GM12878 (cell line): Measurements from ENCODE around the gene FOXP4. TPM values are rescaled to one million over a fixed set of nuclear protein-coding genes. Genes with fewer than 3 reads are reported as not detected.

Experiments used
- HDAC6 ChIP-seq: fragments of 200-600 bp; sonication (generic); IDR thresholded peaks from one replicate; pipeline ENCODE4 v1.8.0; 2017; ENCODE audit warnings: antibody characterized with exemption; ENCODE audit not compliant: unreplicated experiment
- JUND ChIP-seq: IDR thresholded peaks from 2 replicates; pipeline ENCODE4 v1.6.1; 2012; ENCODE audit warnings: low read depth, mild to moderate bottlenecking, low read length, improper control_type of control experiment, moderate library complexity
- RB1 ChIP-seq: fragments of 450-650 bp; formaldehyde crosslinking; IDR thresholded peaks from 2 replicates; pipeline ENCODE4 v1.6.1; 2017; ENCODE audit warnings: mild to moderate bottlenecking, borderline replicate concordance
- polyA plus RNA-seq, 11 experiments: library from polyadenylated mRNA; depleted of rRNA in 4 of 11; unstranded in 6 of 11; stranded (reverse) in 5 of 11; fragments of >200 nt; fragmentation: Nextera tagmentation in 4 of 11; fragmentation: Illumina TruSeq in 1 of 11; extraction: Ambion mirVana in 4 of 11; extraction: Trizol in 1 of 11; gene quantifications; 1 replicate in 1 of 11; 2 replicates in 10 of 11; pipeline versions ENCODE4 v1.2.1 to v1.2.3, GENCODE V29; 2011 to 2016; ENCODE audit warnings: inconsistent platforms in 2 of 11, missing spikeins in 2 of 11, low read depth in 1 of 11
- total RNA-seq, 4 experiments: library from RNA; depleted of rRNA in 3 of 4; stranded (reverse); fragments of >200 nt in 3 of 4; fragmentation: Illumina TruSeq in 1 of 4; extraction: Trizol in 1 of 4; gene quantifications; 2 replicates each; pipeline versions ENCODE4 v1.2.1 to v1.2.3, GENCODE V29; 2013 to 2021
- TF ChIP-seq, protein P1 (sequence below): IDR thresholded peaks from 2 replicates; pipeline ENCODE4 v1.6.1; 2012; ENCODE audit warnings: mild to moderate bottlenecking, low read depth, low read length
- TF ChIP-seq, protein P2 (sequence below): fragments of 450-650 bp; IDR thresholded peaks from 2 replicates; pipeline ENCODE4 v1.6.1; 2018; ENCODE audit warnings: borderline replicate concordance, mild to moderate bottlenecking; ENCODE audit not compliant: partially characterized antibody
- TF ChIP-seq, protein P3 (sequence below): fragments of 450-650 bp; IDR thresholded peaks from 2 replicates; pipeline ENCODE4 v1.6.1; 2017; ENCODE audit warnings: mild to moderate bottlenecking, moderate library complexity
- TF ChIP-seq, protein P4 (sequence below): IDR thresholded peaks from 2 replicates; pipeline ENCODE4 v1.6.1; 2011; ENCODE audit warnings: low read depth, low read length, improper control_type of control experiment, borderline replicate concordance

The FOXP4 gene
- total and polyA plus RNA-seq, 10 of the 15 experiments (the other 5 are each of a cell fraction or from before 2014, with no cell fraction given): 0.31 to 46.1 (median 2.3) TPM

DNA sequence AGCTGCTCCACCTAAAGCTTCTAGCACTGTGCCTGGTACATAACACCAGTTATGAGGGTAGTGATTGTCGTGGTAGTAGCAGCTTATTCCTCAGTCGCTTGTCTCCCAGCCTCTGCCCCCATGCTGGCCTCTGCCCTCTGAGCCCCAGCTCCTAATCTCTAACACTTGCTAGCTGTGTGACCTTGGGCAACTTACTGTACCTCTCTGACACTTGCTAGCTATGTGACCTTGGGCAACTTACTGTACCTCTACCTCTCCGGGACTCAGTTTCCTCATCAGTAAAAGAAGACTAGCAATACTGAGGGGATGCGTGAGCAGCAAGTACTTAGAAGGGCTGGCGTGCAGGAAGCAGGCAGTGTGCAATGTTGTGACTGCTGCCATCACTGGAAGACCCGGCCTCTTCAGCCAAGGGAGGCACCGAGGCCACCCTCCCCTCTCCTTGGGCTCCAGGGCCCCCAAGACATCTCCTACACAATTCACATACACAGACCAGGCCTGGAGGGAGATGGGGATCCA lies 101.9 kb downstream of the FOXP4 start (continued):
- TF ChIP-seq, protein P1, sequence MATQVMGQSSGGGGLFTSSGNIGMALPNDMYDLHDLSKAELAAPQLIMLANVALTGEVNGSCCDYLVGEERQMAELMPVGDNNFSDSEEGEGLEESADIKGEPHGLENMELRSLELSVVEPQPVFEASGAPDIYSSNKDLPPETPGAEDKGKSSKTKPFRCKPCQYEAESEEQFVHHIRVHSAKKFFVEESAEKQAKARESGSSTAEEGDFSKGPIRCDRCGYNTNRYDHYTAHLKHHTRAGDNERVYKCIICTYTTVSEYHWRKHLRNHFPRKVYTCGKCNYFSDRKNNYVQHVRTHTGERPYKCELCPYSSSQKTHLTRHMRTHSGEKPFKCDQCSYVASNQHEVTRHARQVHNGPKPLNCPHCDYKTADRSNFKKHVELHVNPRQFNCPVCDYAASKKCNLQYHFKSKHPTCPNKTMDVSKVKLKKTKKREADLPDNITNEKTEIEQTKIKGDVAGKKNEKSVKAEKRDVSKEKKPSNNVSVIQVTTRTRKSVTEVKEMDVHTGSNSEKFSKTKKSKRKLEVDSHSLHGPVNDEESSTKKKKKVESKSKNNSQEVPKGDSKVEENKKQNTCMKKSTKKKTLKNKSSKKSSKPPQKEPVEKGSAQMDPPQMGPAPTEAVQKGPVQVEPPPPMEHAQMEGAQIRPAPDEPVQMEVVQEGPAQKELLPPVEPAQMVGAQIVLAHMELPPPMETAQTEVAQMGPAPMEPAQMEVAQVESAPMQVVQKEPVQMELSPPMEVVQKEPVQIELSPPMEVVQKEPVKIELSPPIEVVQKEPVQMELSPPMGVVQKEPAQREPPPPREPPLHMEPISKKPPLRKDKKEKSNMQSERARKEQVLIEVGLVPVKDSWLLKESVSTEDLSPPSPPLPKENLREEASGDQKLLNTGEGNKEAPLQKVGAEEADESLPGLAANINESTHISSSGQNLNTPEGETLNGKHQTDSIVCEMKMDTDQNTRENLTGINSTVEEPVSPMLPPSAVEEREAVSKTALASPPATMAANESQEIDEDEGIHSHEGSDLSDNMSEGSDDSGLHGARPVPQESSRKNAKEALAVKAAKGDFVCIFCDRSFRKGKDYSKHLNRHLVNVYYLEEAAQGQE: no peak
- no peak for TF ChIP-seq RB1
- TF ChIP-seq, protein P2, sequence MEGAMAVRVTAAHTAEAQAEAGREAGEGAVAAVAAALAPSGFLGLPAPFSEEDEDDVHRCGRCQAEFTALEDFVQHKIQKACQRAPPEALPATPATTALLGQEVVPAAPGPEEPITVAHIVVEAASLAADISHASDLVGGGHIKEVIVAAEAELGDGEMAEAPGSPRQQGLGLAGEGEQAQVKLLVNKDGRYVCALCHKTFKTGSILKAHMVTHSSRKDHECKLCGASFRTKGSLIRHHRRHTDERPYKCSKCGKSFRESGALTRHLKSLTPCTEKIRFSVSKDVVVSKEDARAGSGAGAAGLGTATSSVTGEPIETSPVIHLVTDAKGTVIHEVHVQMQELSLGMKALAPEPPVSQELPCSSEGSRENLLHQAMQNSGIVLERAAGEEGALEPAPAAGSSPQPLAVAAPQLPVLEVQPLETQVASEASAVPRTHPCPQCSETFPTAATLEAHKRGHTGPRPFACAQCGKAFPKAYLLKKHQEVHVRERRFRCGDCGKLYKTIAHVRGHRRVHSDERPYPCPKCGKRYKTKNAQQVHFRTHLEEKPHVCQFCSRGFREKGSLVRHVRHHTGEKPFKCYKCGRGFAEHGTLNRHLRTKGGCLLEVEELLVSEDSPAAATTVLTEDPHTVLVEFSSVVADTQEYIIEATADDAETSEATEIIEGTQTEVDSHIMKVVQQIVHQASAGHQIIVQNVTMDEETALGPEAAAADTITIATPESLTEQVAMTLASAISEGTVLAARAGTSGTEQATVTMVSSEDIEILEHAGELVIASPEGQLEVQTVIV: no peak
- TF ChIP-seq HDAC6: no peak
- TF ChIP-seq JUND: no peak
- TF ChIP-seq, protein P3, sequence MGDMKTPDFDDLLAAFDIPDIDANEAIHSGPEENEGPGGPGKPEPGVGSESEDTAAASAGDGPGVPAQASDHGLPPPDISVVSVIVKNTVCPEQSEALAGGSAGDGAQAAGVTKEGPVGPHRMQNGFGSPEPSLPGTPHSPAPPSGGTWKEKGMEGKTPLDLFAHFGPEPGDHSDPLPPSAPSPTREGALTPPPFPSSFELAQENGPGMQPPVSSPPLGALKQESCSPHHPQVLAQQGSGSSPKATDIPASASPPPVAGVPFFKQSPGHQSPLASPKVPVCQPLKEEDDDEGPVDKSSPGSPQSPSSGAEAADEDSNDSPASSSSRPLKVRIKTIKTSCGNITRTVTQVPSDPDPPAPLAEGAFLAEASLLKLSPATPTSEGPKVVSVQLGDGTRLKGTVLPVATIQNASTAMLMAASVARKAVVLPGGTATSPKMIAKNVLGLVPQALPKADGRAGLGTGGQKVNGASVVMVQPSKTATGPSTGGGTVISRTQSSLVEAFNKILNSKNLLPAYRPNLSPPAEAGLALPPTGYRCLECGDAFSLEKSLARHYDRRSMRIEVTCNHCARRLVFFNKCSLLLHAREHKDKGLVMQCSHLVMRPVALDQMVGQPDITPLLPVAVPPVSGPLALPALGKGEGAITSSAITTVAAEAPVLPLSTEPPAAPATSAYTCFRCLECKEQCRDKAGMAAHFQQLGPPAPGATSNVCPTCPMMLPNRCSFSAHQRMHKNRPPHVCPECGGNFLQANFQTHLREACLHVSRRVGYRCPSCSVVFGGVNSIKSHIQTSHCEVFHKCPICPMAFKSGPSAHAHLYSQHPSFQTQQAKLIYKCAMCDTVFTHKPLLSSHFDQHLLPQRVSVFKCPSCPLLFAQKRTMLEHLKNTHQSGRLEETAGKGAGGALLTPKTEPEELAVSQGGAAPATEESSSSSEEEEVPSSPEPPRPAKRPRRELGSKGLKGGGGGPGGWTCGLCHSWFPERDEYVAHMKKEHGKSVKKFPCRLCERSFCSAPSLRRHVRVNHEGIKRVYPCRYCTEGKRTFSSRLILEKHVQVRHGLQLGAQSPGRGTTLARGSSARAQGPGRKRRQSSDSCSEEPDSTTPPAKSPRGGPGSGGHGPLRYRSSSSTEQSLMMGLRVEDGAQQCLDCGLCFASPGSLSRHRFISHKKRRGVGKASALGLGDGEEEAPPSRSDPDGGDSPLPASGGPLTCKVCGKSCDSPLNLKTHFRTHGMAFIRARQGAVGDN: no peak
- TF ChIP-seq, protein P4, sequence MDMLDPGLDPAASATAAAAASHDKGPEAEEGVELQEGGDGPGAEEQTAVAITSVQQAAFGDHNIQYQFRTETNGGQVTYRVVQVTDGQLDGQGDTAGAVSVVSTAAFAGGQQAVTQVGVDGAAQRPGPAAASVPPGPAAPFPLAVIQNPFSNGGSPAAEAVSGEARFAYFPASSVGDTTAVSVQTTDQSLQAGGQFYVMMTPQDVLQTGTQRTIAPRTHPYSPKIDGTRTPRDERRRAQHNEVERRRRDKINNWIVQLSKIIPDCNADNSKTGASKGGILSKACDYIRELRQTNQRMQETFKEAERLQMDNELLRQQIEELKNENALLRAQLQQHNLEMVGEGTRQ: no peak
